Keratinocyte (primary cell): ENCODE data around the gene CHGA.

Experiments
- CTCF ChIP-seq, 3 experiments: IDR thresholded peaks in 1 of 3; conservative IDR thresholded peaks in 1 of 3; optimal IDR thresholded peaks in 1 of 3; 2 replicates in 2 of 3; 3 replicates in 1 of 3; pipeline versions ENCODE3 to v1.5.1; 2011; ENCODE audit warnings: low read length in 3 of 3, mild to moderate bottlenecking in 3 of 3, moderate library complexity in 2 of 3, control low read depth in 1 of 3, inconsistent platforms in 1 of 3; ENCODE audit not compliant: insufficient read depth in 2 of 3; ENCODE audit errors: extremely low read depth in 1 of 3
- EZH2 ChIP-seq: IDR thresholded peaks from one replicate; pipeline ENCODE4 v1.6.1; 2012; ENCODE audit warnings: inconsistent platforms, mild to moderate bottlenecking, low read length, moderate library complexity

- peak; percentile 79 to 95 (median 94) for TF ChIP-seq CTCF (optimal IDR thresholded peaks at IDR 0.05 in 1 of 3, IDR thresholded peaks at IDR 0.05 in 1 of 3, conservative IDR thresholded peaks at IDR 0.05 in 1 of 3; ENCODE audit: extremely low read depth in 1 of 3, insufficient read depth in 2 of 3, low read length in 3 of 3)
- no peak for TF ChIP-seq EZH2
These were observed 29.0 kb downstream of the CHGA start for GRCh38 chr14:92951912-92952471.
